Coronary artery (tissue), 2 donors: ENCODE measurements around the gene RO60.

ENCODE experiments used
- DNase-seq: peaks from one replicate; pipeline ENCODE4 v3.0.0-alpha.2; 2017; ENCODE audit warnings: low spot score
- H3K27ac ChIP-seq, 2 donors: fragments of 200-600 bp; sonication (generic); one replicate each; pipeline ENCODE4 v1.5.1; 2016 to 2019
- H3K4me3 ChIP-seq: fragments of 200-600 bp; sonication (generic); 2 replicates; pipeline ENCODE4 v1.5.1; 2016; ENCODE audit warnings: mild to moderate bottlenecking, moderate library complexity
- TF ChIP-seq, protein P1 (sequence below): fragments of 200-600 bp; sonication (generic); IDR thresholded peaks from one replicate; pipeline ENCODE4 v1.5.1; 2019; ENCODE audit warnings: antibody characterized with exemption

The RO60 gene

DNA sequence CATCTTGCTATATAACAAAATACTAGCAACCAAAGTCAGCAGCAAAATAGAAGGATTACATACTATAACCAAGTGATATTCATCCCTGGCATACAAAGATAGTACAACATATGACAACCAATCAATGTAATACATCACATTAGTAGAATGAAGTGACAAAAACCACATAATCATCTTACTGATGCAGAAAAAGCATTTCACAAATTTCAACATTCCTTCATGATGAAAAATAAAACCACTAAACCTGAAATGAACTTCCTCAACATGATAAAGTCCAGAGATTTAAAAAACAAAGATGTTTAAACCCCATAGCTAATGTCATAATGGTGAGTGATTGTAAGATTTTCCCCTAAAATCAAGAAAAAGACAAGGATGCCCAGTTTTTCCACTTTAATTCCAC is 18.6 kb downstream of the RO60 start:
- TF ChIP-seq, protein P1, sequence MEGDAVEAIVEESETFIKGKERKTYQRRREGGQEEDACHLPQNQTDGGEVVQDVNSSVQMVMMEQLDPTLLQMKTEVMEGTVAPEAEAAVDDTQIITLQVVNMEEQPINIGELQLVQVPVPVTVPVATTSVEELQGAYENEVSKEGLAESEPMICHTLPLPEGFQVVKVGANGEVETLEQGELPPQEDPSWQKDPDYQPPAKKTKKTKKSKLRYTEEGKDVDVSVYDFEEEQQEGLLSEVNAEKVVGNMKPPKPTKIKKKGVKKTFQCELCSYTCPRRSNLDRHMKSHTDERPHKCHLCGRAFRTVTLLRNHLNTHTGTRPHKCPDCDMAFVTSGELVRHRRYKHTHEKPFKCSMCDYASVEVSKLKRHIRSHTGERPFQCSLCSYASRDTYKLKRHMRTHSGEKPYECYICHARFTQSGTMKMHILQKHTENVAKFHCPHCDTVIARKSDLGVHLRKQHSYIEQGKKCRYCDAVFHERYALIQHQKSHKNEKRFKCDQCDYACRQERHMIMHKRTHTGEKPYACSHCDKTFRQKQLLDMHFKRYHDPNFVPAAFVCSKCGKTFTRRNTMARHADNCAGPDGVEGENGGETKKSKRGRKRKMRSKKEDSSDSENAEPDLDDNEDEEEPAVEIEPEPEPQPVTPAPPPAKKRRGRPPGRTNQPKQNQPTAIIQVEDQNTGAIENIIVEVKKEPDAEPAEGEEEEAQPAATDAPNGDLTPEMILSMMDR, result no peak
- Histone ChIP-seq H3K4me3 (no peak overlapping the region), H3K27ac (no peak overlapping the region)
- DNase-seq, result no peak

DNA sequence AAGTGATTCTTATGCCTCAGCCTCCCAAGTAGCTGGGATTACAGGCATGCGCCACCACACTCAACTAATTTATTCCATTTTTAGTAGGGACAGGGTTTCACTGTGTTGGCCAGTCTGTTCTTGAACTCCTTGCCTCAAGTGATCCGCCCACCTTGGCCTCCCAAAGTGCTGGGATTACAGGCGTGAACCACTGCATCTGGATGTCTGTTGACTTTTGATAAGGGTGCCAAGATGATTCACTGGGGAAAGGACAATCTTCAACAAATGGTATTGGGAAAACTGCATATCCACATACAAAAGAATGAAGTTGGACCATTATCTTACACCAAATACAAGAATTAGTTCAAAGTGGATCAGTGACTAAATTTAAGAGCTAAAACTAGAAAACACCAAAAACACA is 19.8 kb downstream of the RO60 start:
- no peak overlapping the region for H3K4me3 ChIP-seq
- no peak for DNase-seq
- TF ChIP-seq, protein P1, result no peak
- no peak overlapping the region for H3K27ac ChIP-seq

DNA sequence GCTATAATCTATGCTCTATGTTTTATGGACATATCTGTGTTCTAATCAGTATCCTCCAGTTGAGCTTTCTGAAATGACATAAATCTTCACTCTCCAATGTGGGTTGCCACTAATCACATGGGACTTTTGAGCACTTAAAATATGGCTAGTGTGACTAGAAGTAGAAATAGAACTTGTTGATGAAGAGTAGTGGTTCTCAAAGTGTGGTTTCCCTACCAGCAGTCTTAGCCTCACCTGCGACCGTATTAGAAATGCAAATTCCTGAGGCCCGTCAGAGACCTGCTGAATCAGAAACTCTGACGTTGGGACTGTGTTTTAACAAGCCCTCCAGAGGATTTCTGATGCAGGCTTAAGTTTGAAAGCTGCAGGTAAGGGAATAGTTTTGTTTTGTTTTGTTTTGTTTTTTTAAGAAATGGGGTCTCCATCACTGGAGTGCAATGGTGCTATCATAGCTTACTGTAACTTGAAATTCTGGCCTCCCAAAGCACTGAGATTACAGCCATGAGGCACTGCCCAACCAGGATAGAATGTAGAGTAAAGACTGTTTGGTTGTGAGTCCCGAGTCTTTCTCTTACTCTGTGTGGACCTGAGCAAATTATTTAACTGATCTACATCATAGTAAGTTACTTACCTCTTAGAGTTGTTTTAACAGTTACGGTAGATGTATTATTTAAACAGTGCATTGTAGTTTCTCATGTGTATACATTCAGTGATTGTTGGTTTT is 24.1 kb downstream of the RO60 start:
- no peak for DNase-seq
- Histone ChIP-seq H3K27ac (no peak overlapping the region), H3K4me3 (no peak overlapping the region)
- TF ChIP-seq, protein P1, result no peak

DNA sequence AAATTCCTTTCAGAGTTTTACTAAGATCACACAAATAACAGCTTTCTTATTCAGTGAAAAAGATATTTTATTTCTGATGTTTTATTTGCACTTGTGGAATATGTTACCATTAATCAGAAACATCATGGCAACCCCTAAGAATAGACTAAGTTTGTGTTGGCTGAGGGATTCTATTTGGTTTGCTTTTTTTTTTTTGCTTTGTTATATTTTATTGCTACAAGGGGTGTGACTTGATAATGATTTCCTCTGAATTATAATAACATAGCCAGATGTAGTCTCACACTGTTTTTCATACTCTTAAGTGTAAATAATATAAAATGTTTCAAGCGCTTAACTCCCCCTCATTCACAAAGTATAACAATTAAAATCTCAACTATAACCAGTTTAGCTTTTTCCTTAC is 25.9 kb downstream of the RO60 start:
- DNase-seq, result no peak
- TF ChIP-seq, protein P1, result no peak
- H3K4me3 ChIP-seq, result no peak overlapping the region
- no peak overlapping the region for H3K27ac ChIP-seq

DNA sequence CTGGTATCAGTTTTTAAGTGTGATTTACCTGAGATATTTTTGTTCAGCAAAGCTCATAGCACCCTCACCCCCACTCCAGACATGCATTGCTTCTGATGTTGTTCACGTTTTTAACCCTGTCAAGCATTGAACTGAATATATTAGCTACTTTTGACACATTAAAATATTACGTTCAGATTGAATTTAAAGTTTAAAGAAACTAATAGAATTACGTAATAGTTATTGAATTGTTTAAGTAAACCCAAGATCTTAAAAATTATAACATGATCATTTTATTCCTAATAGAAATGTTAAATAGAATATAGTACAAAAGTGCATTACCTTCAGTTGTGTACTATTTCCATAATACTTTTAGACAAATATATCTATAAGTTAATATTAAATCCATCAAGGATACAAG is 26.9 kb downstream of the RO60 start:
- no peak for DNase-seq
- TF ChIP-seq, protein P1, result no peak
- H3K4me3 ChIP-seq, result no peak overlapping the region
- H3K27ac ChIP-seq, result no peak overlapping the region

DNA sequence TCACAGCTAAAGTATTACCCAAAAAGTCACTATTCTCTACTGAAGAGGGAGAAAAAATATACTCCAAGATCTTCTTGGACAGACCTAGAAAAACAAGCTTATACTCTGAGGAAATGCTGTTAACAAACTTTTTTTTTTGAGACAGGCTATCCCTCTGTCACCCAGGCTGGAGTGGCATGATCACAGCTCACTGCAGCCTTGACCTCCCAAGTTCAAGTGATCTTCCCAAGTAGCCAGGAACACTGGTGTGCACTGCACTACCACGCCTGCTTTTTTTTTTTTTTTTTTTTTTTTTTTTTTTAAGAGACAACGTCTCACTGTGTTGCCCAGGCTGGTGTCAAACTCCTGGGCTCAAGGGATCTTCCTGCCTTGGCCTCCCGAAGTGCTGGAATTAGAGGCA is 28.5 kb downstream of the RO60 start:
- DNase-seq, result no peak
- Histone ChIP-seq H3K4me3 (no peak overlapping the region), H3K27ac (no peak overlapping the region)
- TF ChIP-seq, protein P1, result no peak

DNA sequence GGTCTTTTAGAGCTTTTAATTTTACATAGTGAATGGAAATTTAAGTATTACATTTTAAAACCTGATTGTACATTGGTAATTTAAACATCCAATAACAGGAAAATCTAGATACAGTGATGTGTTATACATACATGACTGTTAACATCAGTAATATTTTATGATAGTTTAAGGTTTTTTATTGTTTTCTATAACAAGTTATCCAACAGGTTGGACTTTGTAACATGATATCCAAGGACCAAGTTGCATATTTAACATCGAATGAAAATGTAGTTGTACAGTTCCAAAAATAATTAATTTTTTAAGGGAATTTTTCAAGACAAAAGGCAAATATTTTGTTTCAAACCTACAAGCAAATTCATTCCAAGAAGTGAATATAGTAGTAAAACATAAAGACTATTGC is 31.5 kb downstream of the RO60 start:
- TF ChIP-seq, protein P1, result no peak
- DNase-seq, result no peak
- no peak overlapping the region for H3K4me3 ChIP-seq
- no peak overlapping the region for H3K27ac ChIP-seq
